ENCODE measurements around the gene PDE9A. TPM values are rescaled to one million over a fixed set of nuclear protein-coding genes. Genes with fewer than 3 reads are reported as not detected.
A peak's percentile ranks its signal among the peaks of the same experiment; 100 is the strongest.
"Not testable (repeated sequence)": the region's sequence is repeated elsewhere in the genome, so short reads cannot be mapped to it uniquely, and the experiment has no call there.

Gene PDE9A
- total RNA-seq, 2 donors from 2014 or later, result 45.9 to 62.4 TPM

GRCh38 chr21:42627527-42628289 lies 25.7 kb upstream of the PDE9A start:
- peak; percentile 20 for DNase-seq
- Histone ChIP-seq H3K27ac (ENCODE audit: low read depth, low read length) (no peak overlapping the region), H3K4me1 (ENCODE audit: control insufficient read depth, insufficient read depth, low read length) (peaks cover 4% of the 10 kb centered on the region), H3K9ac (ENCODE audit: extremely low read depth, low read length, poor library complexity, severe bottlenecking) (no peak overlapping the region), H3K9me3 (ENCODE audit: control insufficient read depth, low read length) (no peaks in the 10 kb centered on the region), H3K27me3 (ENCODE audit: control insufficient read depth, insufficient read depth, low read length, poor library complexity, severe bottlenecking) (peaks cover 18% of the 10 kb centered on the region), H3K36me3 (ENCODE audit: control insufficient read depth, insufficient read depth, low read length) (no peaks in the 10 kb centered on the region), H3K4me3 (ENCODE audit: low read length) (no peak overlapping the region)
- H3K36me3 Mint-ChIP-seq (ENCODE audit: low read depth), result no peaks in the 10 kb centered on the region
- peaks cover 21% of the 10 kb centered on the region for H3K27me3 Mint-ChIP-seq (ENCODE audit: insufficient read depth)
- no peak overlapping the region for H3K4me3 Mint-ChIP-seq
- H3K4me1 Mint-ChIP-seq, result peaks cover 20% of the 10 kb centered on the region
- no peak overlapping the region for H3K27ac Mint-ChIP-seq
- H3K9me3 Mint-ChIP-seq, result no peaks in the 10 kb centered on the region
- WGBS, 2 experiments (ENCODE audit: insufficient coverage in 1 of 2, insufficient read length in 1 of 2), result 88 to 92% methylated on average over 14 to 15 of the region's 15 CpGs
- TF ChIP-seq CTCF (conservative IDR thresholded peaks at IDR 0.05), result no peak

- peaks cover 19% of the 10 kb centered on the region for H3K4me1 Mint-ChIP-seq
- H3K4me3 ChIP-seq (ENCODE audit: low read length); H3K4me1 ChIP-seq (ENCODE audit: control insufficient read depth, insufficient read depth, low read length); H3K27ac ChIP-seq (ENCODE audit: low read depth, low read length); H3K4me3 Mint-ChIP-seq; H3K9me3 Mint-ChIP-seq; DNase-seq; H3K36me3 Mint-ChIP-seq (ENCODE audit: low read depth); H3K9me3 ChIP-seq (ENCODE audit: control insufficient read depth, low read length); H3K36me3 ChIP-seq (ENCODE audit: control insufficient read depth, insufficient read depth, low read length); H3K9ac ChIP-seq (ENCODE audit: extremely low read depth, low read length, poor library complexity, severe bottlenecking); H3K27ac Mint-ChIP-seq: not testable (repeated sequence)
- 83 to 93% methylated on average over 2 of the region's 2 CpGs for WGBS, 2 experiments (ENCODE audit: insufficient coverage in 1 of 2, insufficient read length in 1 of 2)
- H3K27me3 Mint-ChIP-seq (ENCODE audit: insufficient read depth), result peaks cover 20% of the 10 kb centered on the region
- H3K27me3 ChIP-seq (ENCODE audit: control insufficient read depth, insufficient read depth, low read length, poor library complexity, severe bottlenecking), result peaks cover 15% of the 10 kb centered on the region
Measured at GRCh38 chr21:42628466-42629061, 24.9 kb upstream of the PDE9A start.

- peak; percentile 41 for DNase-seq
- peaks cover 16% of the 10 kb centered on the region for H3K27me3 Mint-ChIP-seq (ENCODE audit: insufficient read depth)
- WGBS, 2 experiments (ENCODE audit: insufficient coverage in 1 of 2, insufficient read length in 1 of 2), result 84 to 87% methylated on average over 8 to 9 of the region's 9 CpGs
- H3K9ac ChIP-seq (ENCODE audit: extremely low read depth, low read length, poor library complexity, severe bottlenecking), result no peak overlapping the region
- no peaks in the 10 kb centered on the region for H3K36me3 Mint-ChIP-seq (ENCODE audit: low read depth)
- no peaks in the 10 kb centered on the region for H3K9me3 ChIP-seq (ENCODE audit: control insufficient read depth, low read length)
- peaks cover 15% of the 10 kb centered on the region for H3K27me3 ChIP-seq (ENCODE audit: control insufficient read depth, insufficient read depth, low read length, poor library complexity, severe bottlenecking)
- no peaks in the 10 kb centered on the region for H3K36me3 ChIP-seq (ENCODE audit: control insufficient read depth, insufficient read depth, low read length)
- H3K4me1 ChIP-seq (ENCODE audit: control insufficient read depth, insufficient read depth, low read length), result peaks cover under 1% of the 10 kb centered on the region
- H3K9me3 Mint-ChIP-seq, result no peaks in the 10 kb centered on the region
- no peak overlapping the region for H3K27ac ChIP-seq (ENCODE audit: low read depth, low read length)
- no peak overlapping the region for H3K27ac Mint-ChIP-seq
- H3K4me3 Mint-ChIP-seq, result no peak overlapping the region
- H3K4me1 Mint-ChIP-seq, result peaks cover 4% of the 10 kb centered on the region
- no peak overlapping the region for H3K4me3 ChIP-seq (ENCODE audit: low read length)
- TF ChIP-seq CTCF (conservative IDR thresholded peaks at IDR 0.05), result no peak
Measured at GRCh38 chr21:42629933-42630589, 23.4 kb upstream of the PDE9A start.
